Stimulated activated CD8-positive, alpha-beta memory T cell treated with anti-CD3 and anti-CD28 coated beads, Interleukin-12 subunit alpha, Interleukin-12 subunit beta, amount 100 ng/mL, for 24 hours (primary cell): ENCODE results near the gene MCTP1.
"Not testable (repeated sequence)": the region's sequence is repeated elsewhere in the genome, so short reads cannot be mapped to it uniquely, and the experiment has no call there.

ENCODE experiments used
- DNase-seq: peaks from one replicate; pipeline ENCODE4 v3.0.0-alpha.2; 2020; ENCODE audit errors: extremely low read depth

The MCTP1 gene

DNA sequence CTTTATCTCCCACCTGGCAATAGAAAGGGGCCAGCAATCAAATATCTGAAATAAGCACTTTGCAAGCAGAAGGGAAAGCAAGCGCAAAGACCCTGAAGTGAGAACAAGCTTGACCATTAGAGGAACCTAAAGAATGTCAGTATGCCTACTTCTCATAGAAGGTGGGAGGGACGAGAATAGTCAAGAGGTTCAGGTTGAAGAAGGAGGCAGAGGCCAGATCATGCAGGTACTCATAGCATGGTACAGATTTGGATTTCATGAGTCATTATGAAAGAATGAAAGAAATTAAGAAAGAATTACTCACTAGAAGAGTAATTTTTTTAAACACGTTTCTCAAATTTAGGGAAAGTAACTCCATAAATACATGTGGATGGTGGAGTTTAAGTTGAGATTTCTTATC, 33.7 kb downstream of the MCTP1 start:
- DNase-seq = no peak

DNA sequence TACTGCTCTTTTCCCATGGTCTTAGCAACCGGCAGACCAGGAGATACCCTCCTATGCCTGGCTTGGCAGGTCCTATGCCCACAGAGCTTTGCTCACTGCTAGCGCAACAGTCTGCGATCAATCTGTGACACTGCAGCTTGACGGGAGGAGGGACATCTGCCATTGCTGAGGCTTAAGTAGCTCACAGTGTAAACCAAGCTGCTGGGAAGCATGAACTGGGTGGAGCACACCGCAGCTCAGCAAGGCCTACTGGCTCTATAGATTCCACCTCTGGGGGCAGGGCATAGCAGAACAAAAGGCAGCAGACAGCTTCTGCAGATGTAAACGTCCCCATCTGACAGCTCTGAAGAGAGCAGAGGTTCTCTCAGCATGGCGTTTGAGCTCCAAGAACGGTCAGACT, 40.4 kb downstream of the MCTP1 start:
- DNase-seq = no peak

DNA sequence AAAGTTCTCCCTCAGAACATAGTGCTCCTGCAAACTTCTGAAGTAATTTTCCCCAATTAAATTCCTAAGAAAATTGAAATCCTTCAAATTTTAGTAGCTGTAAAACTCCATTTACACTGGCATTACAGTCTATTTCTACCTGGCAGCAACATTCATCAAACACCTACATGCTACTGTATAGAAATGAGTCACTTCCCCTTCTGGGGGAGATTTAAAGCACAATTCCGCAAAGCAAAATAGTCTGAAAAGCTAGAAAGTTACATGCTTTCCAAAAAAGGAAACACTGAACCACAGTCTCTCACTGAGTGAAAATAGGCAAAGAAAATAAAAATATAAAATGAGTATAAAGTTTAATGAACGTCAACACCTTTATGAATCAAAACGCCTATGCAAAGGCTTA, 43.3 kb downstream of the MCTP1 start:
- DNase-seq = no peak

DNA sequence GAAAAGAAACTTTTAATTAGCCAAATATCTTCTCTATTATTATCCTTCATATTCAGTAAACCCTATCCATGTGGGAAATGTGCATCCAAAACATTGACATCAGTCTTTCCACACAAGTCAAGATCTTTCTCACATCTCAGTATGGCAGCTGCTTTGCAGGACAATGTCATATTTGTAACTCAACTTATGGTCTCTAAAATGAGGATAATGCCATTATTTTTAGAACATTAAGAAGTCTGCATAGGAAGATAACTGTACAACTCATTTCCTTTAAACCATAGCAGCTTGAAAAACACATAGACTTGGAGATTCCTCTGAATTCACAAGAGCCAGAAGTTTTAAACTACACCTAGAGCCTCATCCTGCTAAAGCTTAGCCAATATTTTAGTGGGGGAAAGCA, 43.7 kb downstream of the MCTP1 start:
- no peak for DNase-seq

DNA sequence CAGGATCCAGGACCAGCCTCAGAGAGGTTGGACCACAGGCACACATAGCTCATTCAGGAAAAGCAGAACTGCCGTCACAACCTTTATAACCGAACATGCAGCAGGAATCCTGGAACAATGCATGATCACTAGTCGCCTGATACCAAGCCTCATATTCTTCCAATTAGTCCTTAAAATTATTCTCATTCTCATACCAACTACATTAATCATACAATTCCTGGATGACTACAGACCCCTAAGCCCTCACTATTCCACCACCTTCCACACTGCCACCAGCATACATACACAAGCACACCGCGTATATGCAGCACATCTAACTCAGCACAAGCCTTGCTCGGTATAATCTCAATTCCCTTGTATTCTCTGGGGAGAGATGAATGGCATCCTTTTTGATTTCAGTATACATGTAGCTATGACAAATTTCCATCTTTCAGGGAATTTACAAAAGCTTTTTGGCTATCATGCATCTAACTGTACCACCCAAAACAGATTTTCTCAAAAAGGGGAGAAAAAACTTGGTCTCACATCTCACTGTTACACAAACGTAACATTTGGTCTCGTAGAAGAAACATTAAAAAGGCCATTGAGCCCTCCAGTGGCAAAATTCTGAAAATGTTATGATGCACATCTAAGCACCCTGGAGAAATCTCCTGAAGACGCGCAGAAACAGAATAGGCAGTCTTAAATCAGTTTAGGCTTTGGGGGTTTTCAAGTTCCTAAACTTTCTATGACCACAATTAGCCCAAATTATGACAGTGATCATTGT, 46.2 kb downstream of the MCTP1 start:
- no peak for DNase-seq

DNA sequence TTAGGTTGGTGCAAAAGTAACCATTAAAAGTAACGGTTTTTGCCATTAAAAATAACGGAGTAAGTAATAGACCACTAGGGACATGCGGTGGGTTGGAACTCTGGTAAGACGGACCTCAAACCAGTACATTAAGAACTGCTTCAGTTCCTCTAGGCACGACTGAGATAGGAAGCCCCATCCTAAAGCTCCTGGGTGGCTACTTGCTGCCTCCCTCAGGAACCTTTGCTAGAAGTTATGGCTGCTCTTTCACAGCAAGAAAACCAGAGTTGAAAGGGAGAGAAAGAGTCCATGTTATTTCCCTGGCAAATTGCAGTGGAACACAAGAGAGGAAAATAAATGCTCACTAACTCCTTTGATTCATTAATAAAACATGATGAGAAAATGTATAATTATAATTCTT, 47.6 kb downstream of the MCTP1 start:
- no peak for DNase-seq

DNA sequence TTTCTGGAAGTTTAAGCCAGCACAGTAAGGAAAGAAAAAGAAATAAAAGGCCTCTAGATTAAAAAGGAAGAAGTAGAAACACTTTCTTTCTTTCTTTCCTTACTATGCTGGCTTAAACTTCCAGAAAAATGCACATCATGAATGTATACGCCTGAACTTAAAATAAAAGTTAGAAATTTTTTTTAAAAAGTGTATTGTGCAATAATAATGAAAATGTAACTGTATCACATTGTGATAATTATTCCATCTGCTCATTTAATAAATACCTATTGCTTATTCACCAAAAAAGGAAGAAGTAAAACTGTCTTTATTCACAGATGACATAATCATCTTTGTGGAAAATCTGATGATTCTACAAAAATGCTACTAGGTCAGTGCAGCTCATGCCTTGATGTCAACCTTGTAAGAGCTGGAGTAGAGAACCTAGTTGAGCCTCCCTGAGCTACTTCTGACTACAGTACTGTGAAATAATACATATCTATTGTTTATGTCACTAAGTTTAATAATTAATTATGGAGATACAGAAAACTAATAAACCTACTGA, 49.4 kb downstream of the MCTP1 start:
- DNase-seq = no peak

DNA sequence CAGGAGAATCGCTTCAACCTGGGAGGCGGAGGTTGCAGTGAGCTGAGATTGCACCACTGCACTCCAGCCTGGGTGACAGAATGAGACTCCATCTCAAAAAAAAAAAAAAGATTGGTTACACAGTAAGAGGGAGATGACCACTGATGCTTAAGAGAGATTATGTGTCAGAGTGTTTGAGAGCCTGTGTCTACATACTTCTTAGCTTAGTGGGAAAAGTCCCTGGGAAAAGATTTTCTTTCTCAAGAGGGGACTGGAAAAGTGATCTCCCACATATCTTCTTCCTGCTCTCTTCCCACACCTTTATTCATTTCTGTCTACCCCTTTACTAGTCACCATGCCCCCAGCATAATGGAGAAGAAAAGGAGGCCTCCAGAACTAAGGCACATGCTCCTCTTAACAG, 55.2 kb downstream of the MCTP1 start:
- DNase-seq = no peak

DNA sequence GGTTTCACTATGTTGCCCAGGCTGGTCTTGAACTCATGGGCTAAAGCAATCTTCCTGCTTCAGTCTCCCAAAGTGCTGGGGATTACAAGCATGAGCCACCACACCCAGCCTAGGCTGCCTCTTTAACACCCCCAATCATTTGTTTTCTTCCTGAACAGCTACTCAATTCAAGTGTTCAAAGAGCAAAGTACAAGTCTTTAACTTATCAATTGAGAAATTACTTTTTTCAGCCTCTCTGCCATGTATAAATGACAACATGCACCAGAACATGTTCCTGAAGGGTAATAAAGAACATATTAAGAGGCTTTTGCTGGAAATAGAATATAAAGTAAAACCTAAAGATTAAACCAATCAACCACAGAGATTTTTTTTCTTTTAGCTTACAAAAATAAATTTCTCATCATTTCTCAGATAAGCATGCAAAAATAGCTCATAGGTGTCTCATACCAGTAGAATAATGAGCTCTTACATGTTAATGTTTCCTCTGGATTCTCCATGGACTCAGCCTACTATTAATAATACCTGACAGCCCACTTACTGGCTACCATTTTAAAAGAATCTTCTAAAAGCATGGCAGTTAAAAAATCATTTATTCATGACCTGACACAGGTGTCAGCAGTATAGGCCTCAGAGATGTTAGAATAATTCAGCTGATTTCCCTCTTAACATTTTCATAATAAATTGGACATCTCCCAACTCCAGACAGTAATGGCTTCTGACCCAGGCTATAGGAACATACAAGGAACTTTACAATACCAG, 60.0 kb downstream of the MCTP1 start:
- no peak for DNase-seq

DNA sequence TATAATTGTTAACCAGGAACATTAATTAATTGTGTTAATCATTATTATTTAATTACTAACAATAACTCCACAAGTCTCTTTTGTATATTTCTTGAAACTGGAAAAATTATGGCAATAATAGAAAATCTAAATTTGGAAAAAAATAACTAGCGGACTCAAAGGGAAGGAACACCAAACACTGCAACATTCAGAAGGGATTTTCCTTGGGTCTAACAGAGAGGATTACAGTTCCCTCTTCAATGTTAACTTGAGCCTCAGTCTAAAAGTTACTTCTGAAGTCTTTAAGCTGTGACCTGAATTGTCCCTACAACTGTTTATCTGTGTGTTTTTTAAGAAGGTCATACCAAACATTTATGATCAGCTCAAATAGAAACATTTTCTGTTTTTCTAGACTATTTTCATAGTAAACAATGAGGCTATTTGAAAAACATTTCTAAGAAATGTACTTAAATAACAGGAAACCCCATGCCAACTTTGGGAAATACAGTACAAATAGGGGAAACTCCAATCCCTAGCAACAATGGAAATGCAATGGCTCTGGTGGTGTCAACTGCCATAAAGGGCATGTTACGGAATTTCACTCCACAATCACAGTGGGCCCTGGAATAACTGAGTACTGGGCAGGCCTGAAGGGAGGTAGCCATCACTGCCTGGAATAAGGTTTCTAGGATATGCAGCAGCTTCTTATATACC, 61.2 kb downstream of the MCTP1 start:
- no peak for DNase-seq

DNA sequence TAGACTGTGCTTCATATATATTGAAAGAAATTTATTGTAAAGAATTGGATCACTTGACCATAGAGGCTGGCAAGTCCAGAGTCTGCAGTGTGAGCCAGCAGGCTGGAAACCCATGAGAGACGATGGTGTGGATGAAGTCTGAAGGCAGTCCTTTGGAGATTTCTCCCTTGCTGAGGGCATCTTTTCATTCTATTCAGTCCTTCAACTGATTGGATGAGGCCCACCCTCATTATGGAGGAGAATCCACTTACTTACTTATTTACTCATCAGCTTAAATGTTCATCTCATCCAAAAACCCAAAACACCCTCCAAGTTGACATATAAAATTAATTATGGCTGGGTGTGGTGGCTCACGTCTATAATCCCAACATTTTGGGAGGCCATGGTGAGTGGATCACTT, 62.1 kb downstream of the MCTP1 start:
- no peak for DNase-seq

DNA sequence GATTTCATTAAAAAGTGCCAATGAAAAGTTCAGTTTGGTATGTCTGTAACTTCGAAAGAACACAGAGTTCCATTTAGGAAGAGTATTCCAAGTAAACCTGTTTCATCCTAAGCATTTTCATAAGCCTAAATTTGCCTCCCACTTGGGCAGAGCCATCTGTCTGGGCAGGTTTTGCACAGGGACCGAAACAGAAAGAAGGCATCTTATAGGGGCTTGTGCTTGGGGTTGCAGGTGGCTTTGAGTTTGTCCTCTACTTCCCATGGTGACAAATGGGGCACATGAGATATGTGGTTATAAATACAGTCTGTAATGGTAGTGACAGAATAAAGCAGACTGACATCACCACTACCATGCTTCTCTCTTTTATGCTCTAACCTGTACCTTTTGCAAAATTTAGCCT, 63.7 kb downstream of the MCTP1 start:
- no peak for DNase-seq

DNA sequence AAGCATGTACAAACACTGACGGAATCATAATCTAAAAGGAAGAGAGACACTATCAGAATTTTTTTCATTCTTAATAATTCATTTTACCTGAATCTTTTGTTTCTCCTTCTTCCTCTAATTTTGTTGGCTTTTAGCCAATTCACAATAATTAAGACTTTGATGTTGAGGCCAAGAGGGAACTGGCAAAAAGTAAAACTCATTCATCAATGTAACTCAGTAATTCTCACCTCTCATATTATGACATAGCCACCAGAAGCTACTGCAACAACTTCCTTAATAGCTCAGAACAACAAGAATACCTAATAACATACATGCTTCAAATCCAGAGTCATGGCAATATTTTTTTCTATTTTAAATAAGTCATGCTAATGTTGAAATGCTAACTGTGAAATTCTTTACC, 64.5 kb downstream of the MCTP1 start:
- no peak for DNase-seq

DNA sequence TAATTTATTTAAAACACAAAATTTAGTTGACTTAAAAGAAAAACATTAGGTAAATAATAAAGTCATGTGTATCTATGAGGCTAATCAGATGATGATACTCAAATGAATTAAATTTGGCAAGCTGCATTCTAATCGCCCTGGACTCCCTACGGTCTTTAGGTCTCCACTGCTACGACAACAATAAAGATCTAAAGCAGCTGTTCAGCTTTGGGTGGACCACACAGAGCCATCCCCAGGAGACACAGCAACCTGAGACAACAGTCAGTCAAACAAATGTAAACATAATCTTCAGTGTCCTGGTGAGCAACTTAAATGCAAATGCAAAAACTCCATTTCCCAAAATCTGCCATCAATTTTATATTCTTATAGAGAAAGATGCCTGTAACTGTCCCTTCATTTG, 65.5 kb downstream of the MCTP1 start:
- DNase-seq = no peak

DNA sequence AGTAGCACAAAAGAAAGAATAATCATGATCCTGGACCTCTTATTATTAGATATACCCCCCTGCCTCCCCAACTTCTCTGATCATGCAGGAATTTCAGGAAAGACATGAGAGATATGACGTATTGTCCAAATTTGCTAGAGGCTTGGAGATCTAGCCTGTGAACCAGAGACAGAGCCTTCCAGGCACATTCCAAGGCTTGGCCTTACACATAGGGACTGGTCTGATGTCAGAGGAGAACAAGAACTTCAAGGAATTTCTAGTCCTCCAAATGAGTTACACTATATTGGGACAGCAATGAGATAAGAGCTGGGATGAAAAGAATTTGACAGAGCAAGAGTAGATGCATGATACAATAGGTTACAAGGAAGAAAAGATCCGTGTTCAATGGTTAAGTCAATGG, 67.0 kb downstream of the MCTP1 start:
- DNase-seq = no peak

DNA sequence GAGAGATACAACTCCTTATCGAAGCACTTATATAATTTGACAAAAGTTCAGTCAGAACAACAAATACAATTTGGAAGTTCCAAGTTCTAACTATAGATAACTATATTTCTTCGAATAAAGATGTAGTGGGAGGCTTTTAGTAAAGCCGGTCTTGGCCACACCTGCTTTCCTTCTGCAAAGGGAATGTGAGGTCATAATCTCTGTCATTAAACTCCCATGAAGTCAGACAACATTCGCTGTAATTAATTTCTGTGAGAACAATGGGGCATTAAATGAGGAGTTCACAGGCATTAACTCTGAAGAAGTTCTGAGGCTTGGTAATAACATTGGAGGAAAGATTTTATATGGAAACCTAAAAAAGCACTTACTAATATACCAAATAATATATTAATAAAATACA, 67.5 kb downstream of the MCTP1 start:
- DNase-seq = no peak

DNA sequence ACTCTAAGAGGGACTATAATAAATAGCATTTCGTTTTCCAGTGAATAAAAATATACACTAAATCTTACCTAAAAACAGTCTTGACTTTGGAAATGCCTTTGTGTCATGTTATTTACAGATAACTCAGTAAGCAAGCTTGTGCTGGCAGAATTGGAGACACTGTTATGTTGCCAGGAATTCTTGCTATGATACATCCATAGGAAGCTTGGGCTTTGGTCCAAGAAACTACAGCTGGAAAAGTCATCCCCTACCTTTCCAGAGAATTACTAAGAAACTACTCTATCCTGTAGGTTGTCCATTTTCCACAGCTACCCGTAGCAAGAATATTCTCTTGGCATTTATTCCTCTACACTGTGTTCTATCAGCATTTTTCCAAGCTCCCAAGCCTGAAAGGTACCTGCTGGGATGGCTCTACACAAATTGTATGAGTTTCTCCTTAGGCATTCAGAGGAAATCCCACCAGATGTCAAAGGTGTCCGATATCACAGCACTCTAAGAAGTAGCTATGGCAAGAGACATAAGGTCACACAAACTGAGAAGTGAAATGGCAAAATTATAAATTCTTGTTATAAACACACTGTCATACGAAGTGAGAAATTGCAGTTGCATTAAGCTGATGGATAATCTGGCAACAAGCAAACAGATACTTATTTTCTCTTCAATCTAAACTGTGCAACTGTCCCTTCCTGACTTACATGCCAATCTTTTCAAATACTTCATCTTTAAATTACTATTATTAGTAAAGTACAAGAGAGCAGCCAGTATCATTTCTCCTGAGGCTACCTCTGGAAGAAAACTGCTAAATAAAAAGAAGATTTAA, 68.5 kb downstream of the MCTP1 start:
- DNase-seq = no peak

DNA sequence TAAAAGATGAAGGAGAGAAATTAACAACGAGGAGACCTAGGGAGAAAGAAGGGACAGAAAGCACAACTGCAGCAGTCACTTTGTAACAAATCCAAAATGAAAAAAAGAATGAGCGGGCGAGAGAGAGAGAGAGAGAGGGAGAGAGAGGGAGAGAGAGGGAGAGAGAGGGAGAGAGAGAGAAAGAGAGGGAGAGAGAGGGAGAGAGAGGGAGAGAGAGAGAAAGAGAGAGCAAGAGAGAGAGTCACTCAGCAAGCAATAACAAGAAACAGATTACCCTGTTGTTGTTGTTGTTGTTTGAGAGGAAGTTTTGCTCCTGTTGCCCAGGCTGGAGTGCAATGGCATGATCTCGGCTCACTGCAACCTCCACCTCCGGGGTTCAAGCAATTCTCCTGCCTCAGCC, 77.1 kb downstream of the MCTP1 start:
- DNase-seq = not testable (repeated sequence)

DNA sequence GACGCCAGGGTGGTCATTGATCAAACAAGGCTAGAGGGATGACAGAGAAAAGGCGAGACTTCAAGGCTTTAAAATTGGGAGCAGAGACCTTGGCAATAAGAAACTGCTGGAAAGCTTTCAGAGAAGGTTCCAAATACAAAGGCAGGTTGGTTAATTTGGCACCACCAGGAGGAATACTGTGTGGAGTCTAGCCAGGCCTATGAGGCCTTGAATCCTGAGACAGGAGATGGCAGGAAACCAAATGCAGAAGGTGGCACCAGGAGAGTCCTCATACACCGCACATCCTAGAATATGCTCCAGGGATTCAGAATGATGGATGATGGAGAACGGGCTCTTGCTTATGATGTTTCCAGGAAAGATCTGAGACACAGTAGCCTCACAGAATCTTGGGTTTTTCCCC, 90.0 kb downstream of the MCTP1 start:
- DNase-seq = no peak

DNA sequence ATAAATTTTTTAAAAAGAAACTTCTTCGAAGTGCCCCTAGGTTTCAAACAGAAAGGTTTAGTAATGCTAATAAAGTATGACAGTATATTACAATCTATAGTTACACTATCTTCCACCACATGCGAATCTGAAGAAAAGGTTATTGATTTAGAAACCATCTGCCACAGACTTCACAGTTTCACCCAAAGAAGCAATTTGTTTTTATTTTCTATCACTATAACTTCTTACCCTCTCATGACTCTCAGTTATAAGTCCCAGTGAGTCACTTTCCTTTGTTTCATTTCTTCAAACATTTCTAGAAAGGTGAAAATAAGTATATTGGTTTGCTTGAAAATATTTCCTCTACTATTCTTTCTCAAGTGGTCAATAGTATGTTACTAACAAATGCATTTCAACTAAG, 93.6 kb downstream of the MCTP1 start:
- DNase-seq = no peak

DNA sequence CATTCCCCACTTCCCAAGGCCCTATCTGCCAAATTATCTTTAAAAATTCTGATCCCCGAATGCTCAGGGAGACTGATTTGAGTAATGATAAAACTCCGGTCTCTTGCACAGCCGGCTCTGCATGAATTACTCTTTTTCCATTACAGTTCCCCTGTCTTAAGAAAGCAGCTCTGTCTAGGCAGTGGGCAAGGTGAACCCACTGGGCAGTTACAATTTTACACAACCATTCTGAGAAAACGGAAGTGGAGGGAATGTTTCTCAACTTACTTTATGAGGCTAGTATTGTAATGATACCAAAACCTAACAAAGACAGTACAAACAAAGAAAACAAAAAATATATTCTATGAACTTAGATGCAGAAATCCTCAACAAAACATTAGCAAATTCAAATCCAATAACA, 100.0 kb downstream of the MCTP1 start:
- DNase-seq = no peak

DNA sequence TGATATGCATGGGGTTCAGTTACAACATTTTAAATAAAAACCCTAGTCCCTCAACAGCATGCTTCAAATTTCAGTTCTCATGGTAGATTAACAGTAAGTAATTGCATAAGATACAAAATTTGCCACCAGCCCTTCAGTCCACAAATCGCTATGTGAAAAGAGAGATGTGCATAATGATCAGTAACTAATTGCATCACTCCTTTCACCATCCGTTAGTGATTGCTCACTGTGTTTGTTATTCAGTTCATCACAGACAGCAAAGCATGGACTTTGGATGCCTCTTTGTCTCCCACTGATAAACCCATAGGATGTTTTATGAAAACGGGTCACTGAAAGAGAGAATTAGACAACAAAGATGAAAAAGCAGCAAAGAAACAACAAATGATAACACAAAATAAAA, 103.2 kb downstream of the MCTP1 start:
- DNase-seq = no peak
